ENCODE results near the gene HS1BP3. TPM values are rescaled to one million over a fixed set of nuclear protein-coding genes. Genes with fewer than 3 reads are reported as not detected.

Gene HS1BP3
- total and polyA plus RNA-seq, 2 of the 13 experiments (the other 11 are each of a cell fraction or from before 2014, with no cell fraction given) = 15.2 to 22.0 TPM

DNA sequence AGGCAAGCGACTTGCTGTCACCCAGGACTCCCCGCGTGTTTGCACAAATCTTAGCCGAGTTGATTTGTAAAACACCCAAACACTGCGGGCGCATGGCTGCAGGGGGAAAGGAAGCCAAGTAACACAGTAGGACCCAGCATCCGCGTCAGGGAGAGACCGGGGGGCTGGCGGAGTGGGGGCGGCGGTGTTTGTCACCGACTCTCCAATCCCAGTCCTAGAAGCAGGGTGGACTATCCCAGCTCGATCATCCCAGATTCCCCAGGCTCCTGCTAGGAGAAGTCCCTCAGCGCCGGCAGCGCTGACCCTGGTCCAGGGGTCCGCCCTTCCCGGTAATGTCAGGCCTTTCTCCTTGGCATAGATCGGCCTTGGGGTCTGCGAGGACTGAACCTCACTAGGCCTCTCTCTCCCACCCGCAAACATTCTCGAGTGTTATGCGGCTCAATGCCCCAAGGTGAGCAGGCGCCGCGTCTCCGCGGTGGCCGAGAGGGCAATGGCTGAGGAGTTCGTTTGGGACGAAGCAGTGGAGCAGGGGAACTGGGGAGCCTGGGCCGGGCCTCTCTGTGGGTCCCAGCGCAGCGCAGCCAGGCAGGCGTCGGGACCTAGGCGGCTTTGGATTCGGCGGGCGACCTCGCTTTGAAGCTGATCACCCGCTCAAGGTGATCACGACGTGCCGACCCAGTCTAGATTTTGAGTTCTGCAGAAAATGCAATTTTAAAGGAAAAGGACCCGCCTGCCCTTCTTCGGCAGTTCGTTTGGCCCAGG is 14.5 kb upstream of the HS1BP3 start (continued):
- TF ChIP-seq TMF1 (CRISPR knock-in tag; IDR thresholded peaks at IDR 0.05; ENCODE audit: low read depth) = no peak
- peak; percentile 0; the same call in 1 of the 2 replicates for TF ChIP-seq GABPB1 (CRISPR knock-in tag; IDR thresholded peaks at IDR 0.05)
- 0 out of 2 replicates have a peak, but pooled peaks have one; percentile 4 for TF ChIP-seq ZNF121 (CRISPR knock-in tag; IDR thresholded peaks at IDR 0.05)
- no peak for TF ChIP-seq HMGA1 (CRISPR knock-in tag; conservative IDR thresholded peaks at IDR 0.05)
- no peak for TF ChIP-seq ZNF546 (CRISPR knock-in tag; conservative IDR thresholded peaks at IDR 0.05)
- no peak for TF ChIP-seq POLR2AphosphoS2 (IDR thresholded peaks at IDR 0.05; ENCODE audit: low read depth, low read length)
- no peak for TF ChIP-seq SIN3A (IDR thresholded peaks at IDR 0.05; ENCODE audit: borderline replicate concordance, low read depth, low read length)
- TF ChIP-seq KLF13 (CRISPR knock-in tag; IDR thresholded peaks at IDR 0.05) = no peak
- TF ChIP-seq RXRA (CRISPR knock-in tag; IDR thresholded peaks at IDR 0.05) = 0 out of 2 replicates have a peak, but pooled peaks have one; percentile 29
- peak; percentile 65; the same call in 1 of the 2 replicates for TF ChIP-seq NRL (CRISPR knock-in tag; IDR thresholded peaks at IDR 0.05; ENCODE audit: borderline replicate concordance)
- TF ChIP-seq, protein P1, sequence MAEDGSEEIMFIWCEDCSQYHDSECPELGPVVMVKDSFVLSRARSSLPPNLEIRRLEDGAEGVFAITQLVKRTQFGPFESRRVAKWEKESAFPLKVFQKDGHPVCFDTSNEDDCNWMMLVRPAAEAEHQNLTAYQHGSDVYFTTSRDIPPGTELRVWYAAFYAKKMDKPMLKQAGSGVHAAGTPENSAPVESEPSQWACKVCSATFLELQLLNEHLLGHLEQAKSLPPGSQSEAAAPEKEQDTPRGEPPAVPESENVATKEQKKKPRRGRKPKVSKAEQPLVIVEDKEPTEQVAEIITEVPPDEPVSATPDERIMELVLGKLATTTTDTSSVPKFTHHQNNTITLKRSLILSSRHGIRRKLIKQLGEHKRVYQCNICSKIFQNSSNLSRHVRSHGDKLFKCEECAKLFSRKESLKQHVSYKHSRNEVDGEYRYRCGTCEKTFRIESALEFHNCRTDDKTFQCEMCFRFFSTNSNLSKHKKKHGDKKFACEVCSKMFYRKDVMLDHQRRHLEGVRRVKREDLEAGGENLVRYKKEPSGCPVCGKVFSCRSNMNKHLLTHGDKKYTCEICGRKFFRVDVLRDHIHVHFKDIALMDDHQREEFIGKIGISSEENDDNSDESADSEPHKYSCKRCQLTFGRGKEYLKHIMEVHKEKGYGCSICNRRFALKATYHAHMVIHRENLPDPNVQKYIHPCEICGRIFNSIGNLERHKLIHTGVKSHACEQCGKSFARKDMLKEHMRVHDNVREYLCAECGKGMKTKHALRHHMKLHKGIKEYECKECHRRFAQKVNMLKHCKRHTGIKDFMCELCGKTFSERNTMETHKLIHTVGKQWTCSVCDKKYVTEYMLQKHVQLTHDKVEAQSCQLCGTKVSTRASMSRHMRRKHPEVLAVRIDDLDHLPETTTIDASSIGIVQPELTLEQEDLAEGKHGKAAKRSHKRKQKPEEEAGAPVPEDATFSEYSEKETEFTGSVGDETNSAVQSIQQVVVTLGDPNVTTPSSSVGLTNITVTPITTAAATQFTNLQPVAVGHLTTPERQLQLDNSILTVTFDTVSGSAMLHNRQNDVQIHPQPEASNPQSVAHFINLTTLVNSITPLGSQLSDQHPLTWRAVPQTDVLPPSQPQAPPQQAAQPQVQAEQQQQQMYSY (CRISPR knock-in tag; IDR thresholded peaks at IDR 0.05) = no peak
- peak; percentile 48 for TF ChIP-seq ZNF883 (CRISPR knock-in tag; IDR thresholded peaks at IDR 0.05; ENCODE audit: not compliant biosample characterization)
- TF ChIP-seq ZNF317 (CRISPR knock-in tag; IDR thresholded peaks at IDR 0.05) = no peak
- no peak for TF ChIP-seq ZNF549 (CRISPR knock-in tag; IDR thresholded peaks at IDR 0.05)
- 0 out of 2 replicates have a peak, but pooled peaks have one; percentile 14 for TF ChIP-seq ZNF572 (CRISPR knock-in tag; IDR thresholded peaks at IDR 0.05)
- no peak for TF ChIP-seq TBX2 (CRISPR knock-in tag; IDR thresholded peaks at IDR 0.05; ENCODE audit: borderline replicate concordance)
- TF ChIP-seq ZNF30 (CRISPR knock-in tag; IDR thresholded peaks at IDR 0.05) = no peak
- no peak for TF ChIP-seq ZFP37 (CRISPR knock-in tag; IDR thresholded peaks at IDR 0.05; ENCODE audit: borderline replicate concordance)
- TF ChIP-seq ZNF460 (CRISPR knock-in tag; IDR thresholded peaks at IDR 0.05; ENCODE audit: borderline replicate concordance) = no peak
- 0 out of 2 replicates have a peak, but pooled peaks have one; percentile 28 for TF ChIP-seq DZIP1 (CRISPR knock-in tag; IDR thresholded peaks at IDR 0.05)
- TF ChIP-seq MEIS2 (CRISPR knock-in tag; IDR thresholded peaks at IDR 0.05) = peak; percentile 0; the same call in 1 of the 2 replicates
- TF ChIP-seq NCOA1 (CRISPR knock-in tag; IDR thresholded peaks at IDR 0.05) = peak; percentile 11
- TF ChIP-seq ZNF703 (CRISPR knock-in tag; IDR thresholded peaks at IDR 0.05; ENCODE audit: borderline replicate concordance) = no peak

Data from HepG2 (cell line).